Activated CD8-positive, alpha-beta memory T cell treated with anti-CD3 and anti-CD28 coated beads, Interleukin-2, amount 50 U/mL, for 4 hours (primary cell): ENCODE measurements around the gene FKTN.

Source experiments
- DNase-seq: peaks from one replicate; pipeline ENCODE4 v3.0.0-alpha.2; 2020

Gene FKTN

DNA sequence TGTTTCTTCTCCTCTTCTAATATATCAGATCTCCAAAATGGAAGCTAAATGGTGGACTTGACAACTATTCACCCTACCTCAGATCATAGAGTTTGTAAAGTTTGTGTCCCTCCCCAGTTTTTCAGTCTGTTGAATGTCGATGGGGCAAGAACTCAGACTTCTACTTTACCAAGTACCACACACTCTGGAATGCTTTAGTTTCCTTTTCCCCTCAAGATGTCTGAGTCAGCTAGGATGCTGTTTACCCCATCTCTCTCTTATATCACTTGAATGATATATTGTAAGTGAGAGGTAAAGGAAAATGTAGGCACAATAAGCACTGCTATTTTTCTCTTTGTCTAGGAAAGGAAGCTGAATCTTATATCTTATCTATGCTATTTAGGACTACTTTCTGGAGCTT lies 78.4 kb downstream of the FKTN start:
- no peak for DNase-seq

DNA sequence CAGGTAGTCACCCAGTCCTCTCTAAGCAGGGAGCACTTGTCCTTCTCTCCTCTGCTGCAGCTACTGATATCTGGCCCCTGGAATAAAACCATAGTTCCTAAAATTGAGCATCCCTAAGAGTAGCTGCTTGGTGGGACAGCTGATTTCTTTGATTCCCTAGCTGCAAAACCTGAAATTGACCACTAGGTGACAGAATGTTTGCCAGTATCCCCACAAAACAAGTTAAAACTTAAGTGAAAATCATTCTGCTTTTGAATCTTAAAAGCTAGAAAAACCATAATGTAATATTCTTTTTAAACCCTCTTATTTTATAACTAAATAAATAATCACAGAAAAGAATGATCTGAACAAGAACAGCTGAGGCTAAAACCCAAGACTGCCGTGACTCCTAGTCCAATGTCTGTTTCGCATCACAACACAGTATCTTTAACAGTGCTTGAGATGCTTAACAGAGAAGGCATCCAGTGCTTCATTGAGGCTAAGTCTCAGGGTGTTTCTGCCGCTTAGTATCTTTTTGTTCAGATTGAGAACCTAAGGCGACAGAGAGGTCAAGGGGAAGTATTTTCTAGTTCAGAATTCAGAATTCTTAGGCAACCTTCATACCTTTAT lies 80.0 kb downstream of the FKTN start:
- no peak for DNase-seq

DNA sequence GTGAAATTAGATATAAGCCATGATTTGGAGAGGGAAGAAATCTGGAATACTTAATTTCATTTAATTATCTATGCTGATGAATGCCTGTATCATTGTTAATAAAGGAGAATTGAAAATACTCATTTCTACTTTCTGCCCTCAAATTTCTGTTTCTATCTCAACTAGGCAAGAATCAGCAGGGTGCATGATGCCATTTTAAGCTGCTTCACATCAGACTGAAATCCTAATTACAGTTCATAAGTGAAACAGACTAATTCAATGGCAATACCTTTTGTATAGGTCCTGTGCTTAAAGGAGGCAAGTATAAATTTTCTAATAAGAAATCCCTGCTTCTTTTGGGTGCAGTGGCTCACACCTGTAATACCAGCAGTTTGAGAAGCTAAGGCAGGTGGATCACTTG lies 82.0 kb downstream of the FKTN start:
- DNase-seq: no peak

DNA sequence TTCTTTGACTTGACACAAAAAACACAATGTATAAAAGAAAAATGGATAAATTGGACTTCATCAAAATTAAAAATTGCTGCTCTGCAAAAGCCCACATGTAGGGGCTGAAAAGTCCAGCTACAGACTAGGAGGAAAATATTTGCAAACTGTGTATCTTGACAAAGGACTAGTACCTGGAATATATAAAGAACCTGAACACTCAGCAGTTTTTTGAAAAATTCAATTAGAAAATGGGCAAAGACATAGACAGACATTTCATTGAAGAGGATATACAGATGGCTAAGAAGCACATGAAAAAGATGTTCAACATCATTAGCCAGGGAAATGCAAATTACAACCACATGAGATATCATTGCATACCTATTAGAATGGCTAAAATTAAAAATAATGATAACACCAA lies 85.9 kb downstream of the FKTN start:
- DNase-seq: no peak

DNA sequence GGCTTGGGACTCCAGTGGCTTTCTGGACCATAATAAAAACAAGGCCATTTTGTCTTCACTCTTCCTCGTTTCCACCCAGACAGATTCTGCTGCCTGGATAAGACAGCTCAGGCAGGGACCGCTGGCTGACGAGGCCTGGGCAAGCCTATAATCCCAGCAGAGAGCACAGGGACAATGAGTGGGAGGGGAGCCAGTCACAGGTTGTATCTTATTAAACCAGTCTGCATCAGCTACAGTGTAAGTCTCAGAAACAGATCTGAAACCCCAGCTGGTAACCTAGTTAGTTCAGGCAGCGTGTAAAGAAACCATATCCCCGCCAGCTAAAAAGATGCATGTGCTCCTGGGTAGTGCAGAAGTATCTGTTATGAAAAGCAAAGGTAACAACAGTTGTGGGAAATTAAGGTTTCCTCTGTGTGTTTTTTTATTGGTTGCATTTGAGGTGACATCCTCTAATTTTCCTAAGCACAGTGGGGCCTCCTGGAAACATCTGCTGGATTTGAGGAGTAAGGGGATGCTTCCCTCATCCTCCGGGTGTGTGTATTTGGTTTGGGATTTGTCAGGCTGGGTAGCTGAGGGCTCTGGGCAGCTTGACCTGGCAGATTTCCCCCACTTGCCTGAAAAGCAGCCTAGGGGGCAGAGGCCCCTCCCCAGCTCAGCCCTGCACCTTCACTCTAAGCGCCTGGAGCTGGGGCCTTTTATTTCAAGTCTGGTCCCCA lies 89.1 kb downstream of the FKTN start:
- no peak for DNase-seq

DNA sequence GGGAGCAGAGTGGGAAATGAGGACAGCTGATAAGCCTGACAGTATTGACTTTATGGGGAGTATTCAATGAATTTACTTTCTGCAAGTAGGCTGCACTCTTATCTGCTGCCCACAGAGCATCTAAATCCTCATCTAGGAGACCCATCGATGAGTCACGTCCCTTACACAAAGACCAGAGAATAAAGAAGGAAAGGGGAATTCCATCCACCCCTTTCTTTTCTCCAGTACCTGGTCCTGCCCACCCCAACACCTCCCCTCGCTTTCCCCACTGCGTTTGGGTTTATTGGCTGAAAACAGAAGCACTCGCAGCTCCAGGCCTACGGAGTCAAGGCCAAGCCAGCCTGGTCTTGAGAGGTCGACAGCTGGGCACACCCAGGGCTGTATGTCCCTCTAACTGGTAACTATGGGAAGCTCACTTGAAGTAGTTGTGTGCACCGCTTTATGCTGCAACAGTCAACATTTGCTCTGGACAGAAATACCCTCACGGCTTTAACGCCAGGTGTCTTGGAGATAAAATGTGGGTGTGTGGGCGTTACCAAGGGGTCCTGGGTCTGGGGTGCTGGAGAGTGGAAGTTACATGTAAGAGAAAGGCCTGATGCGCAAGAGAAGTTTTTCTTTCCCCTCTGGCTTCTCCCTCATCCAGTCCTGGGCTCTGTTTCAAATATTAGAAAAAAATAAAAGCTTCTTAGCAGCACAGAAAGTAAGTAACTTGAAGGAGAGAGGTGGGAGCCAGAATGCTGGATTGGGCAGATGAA lies 89.8 kb downstream of the FKTN start:
- DNase-seq: no peak

DNA sequence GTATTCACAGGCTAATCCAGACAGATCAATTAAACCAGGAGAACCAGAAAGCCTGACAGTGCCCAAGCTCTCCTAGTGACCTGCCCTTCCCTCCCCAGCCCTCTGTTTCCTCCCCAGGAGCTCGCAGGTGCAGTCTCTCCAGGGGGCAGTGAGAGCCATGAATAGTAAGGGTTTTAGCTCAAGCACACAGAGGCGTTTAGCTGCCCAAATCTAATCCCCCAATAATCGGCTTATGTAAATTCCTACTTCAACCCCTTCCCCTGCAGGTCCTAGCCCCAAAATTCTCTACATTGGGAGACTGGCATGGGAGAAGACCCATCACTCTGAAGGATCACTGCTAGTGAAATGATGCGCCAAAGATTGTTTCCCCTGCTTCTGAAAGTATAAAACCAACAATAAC lies 93.9 kb downstream of the FKTN start:
- DNase-seq: no peak

DNA sequence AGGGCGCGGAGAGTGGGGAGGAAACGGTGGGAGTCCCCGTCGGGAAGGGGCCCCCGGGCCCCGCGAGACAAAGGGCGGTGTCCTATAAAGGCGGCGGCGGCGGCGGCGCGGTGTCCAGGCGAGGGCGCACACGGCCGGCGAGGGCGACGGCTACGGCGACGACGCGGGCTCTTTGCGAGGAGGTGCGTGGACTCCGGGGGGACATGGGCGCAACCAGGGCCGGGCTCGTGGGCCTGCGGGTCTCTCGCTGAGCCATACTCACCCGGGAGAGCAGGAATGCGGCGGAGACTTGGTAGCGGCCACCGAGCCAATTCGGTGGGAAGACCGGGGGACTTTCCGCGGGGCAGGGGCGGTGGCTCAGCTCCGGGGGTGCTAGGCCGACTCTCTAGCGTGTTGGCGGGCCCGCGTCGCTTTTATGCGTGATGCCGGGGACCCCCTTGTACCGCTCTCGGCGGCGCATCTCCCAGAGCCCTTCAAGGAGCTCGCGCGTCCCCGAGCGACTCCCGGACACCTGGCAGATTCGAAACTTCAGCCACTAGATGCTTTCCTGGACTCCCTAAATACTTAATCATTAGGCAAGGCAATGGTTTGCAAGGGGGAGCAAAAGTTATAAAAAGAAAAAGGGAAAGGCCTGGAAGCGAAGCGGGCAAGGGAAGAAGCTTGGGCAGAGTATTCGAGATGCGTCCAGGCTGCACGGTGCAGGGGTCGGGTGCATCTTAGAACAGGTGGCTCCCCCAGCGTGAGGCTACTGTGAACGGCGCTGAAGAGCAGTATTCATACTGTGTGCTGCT lies 98.4 kb downstream of the FKTN start:
- no peak for DNase-seq

DNA sequence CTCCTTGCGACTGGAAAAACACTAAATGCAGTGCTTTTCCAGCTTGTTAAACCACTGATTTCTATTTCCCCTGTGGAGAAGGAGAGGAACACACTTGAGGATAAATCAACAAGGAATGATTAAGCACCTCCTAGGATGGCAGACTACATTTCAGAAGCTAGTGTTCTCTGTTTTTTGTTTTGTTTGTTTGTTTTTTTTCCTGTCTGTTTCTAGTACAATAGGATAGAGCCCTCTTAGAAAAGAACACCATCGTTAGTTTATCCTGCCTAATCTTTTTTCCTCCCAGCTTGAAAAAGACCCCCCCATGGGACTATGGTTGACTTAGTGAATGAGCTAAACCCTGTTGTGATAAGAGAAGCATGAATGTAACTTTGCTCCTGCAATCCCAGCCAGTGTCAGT lies 100.4 kb downstream of the FKTN start:
- DNase-seq: no peak

DNA sequence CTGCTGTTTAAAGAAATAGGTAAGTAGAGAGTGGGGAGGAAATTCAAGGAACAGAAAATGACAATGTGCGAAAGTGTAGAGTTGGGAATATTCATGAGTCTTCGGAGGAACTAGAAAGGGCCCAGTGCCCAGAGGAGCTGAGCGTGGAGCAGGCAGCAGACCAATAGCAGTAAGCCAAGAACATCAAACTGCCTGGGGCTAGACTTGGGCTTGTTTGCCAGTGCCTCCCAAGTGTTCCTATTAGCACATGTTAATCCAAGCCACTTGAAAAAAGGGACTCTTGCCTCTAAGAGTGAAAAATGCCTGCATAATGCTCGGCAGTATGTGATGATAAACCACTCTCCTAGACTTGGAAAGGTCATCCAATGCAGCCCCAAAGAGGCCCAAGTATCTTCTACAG lies 103.1 kb downstream of the FKTN start:
- DNase-seq: no peak

DNA sequence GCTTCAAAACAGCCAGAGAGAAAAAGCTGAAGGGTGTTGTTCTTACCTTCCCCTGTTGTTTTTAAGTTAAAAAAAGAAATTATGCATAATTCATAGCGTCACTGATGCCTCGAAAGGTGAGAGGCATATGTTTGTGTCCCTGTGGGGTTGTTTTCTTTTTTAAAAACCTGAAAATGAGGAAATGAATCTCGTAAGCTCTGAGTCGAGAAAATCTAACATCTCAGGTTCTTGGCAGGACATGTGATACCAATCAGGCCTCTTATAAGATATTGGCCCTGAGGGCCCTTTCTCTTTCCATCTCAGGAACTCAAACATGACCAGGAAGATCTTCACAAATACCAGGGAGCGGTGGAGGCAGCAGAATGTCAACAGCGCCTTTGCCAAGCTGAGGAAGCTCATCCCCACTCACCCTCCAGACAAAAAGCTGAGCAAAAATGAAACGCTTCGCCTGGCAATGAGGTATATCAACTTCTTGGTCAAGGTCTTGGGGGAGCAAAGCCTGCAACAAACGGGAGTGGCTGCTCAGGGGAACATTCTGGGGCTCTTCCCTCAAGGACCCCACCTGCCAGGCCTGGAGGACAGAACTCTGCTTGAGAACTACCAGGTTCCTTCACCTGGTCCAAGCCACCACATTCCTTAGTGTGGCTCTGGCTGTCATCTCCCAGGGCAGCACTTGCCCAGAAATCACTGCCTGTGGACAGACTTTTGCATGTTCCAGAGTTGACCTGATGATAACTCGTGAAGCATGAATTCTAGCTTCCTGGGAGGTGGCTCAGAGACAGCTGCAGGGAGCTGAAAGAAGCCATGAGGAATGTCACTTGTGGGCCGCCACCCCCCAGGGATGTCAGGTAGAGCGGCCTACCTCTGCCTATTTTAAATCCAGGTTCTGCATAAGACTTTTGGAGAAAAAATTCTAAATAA lies 104.5 kb downstream of the FKTN start, which contains the start of gene TAL2:
TAL2 (plus strand) TSS at position 274 of the 921 bp plus-strand sequence; CDS start at position 314, 40 bp downstream.
- DNase-seq: no peak

DNA sequence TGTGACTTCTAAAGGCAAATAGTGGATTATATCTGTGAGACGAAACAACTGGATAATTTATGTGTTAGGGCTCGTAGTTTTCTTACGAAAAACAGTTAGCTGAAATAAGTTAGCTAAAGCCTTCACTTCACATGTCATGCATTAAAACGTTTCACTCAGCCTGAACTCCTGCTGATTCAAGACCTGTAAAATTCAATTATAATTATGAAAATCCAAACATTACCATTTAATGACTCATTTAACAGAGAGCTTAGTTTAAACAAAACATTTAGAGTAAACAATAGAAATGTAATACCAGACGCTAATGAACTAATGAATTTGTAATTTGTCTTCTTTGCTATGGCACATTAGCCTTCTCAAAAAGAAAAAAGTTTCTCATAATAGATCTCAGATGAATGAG lies 106.0 kb downstream of the FKTN start:
- no peak for DNase-seq

DNA sequence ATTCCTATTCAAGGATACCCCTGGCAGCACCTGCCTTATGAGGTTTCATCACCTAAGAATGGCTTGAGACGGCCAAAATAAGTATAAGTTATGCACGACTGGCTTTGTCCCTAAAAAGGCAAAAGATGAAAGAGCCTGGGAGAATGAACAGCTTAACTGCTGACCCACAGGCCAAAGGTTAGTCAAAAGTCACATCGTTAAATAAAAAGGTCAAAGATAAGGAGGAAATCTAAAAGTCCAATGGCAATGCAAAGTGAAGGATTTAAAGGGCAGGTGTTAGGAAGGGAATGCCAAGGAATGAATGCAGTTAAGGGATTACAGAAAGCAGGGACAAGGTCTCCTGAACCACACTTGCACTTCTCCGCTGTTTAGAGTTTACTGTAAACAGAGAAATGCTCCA lies 109.9 kb downstream of the FKTN start:
- no peak for DNase-seq

DNA sequence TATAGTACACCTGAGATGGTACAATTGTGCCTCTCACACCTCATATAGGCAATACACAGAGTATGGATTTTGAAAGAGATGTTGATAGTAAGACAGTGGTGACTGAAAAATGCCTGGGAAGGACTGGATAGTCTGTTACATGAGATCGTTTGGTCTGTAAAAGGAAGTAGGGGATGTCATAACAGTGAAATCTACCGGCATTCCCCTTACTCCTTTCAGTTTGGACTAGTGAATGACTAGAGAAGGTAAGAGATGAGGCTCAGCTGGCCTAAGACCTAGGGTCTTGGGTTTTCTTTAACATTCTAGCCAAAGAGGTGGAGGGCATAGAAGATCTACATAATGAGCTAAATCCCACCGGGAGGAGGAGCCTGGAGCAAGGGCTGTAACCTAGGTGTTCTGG lies 112.4 kb downstream of the FKTN start:
- no peak for DNase-seq

DNA sequence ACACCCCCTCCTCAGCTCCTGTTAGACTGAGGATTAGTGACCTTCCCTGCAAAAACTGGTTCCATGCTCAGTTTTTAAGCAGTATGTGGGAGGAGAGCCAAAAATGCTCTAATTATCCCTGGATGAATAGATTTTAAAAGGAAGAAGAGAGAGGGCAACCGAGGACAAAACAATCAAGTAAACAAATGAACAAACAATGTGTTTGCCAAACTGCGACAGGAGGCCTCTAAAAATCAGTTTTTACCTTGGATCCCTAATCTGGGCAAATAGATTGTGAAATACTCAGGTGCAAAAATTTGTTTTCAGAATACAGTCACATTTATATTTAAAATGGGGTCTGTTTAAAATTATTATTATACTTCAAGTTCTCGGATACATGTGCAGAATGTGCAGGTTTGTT lies 112.8 kb downstream of the FKTN start:
- no peak for DNase-seq

DNA sequence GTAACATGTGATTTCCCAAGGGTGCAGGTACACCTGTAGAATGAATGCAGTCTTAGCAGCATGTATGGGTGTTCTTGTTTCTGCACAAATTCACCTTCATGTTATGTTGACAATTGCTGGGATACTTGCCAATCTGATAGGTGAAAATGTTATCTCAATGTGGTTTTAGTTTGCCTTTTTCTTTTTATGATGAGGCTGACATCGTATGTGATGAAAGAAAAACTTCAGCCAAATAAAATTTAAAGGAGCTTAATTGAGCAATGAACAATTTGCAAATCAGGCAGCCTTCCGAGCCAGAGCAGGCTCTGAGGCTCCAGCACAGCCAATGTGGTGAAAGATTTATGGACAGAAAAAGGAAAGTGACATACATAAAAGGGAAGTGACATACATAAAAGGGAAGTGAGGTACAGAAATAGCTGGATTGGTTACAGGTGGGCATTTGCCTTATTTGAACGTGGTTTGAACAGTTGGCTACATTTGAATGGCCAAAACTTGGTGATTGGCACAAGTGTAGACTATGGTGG lies 114.8 kb downstream of the FKTN start:
- DNase-seq: no peak

DNA sequence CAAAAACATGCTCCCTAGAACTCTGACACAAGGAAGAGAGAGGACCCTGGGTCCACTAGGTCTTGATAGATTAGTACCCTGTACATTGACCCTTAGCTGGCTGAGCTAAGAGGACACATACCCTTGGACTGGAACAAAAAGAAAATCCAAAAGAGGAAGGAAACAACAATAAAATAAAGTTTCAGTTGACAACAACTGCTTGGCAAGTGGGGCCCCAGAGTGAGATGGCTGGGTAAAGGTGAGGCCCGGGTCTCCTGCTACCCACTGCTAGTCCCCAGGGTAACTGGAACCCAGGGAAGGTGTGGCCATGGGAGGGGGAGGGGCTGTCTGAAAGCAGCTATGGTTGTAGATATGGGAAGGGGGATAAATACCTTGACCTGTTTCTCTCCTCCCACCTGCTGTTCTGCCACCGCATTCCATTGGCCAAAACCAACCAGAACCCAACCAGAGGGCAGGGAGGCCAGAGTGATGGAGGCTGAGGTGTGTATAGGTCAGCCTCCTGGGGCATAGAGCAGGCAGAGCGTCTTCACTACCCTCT lies 116.0 kb downstream of the FKTN start:
- DNase-seq: no peak

DNA sequence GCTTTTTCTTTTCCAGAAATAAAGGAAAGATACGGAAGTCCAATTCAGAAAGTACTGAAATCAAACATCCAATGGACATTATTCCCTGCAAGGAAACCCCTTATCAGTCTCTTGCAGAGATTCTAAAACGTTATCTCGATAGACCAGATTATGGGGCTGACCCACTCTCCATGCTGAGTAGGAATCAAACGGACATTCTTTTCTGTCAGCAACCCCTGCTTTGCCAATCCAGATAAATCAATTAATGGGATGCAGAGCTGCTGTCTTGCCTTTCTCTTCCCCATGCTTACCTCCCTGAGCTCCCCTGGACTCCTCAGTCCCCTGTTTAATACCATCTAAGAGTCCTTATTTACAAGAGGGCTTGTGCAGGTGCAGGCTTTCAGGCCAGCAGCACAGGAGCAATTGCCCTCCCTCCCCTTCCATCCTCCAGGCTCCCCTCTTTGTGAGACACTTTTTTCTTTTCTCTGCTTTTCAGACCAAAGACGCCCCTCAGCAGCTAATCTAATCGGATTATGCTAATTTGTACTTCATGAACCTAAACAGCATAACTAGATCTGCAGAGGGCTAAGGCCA lies 118.5 kb downstream of the FKTN start:
- DNase-seq: no peak

DNA sequence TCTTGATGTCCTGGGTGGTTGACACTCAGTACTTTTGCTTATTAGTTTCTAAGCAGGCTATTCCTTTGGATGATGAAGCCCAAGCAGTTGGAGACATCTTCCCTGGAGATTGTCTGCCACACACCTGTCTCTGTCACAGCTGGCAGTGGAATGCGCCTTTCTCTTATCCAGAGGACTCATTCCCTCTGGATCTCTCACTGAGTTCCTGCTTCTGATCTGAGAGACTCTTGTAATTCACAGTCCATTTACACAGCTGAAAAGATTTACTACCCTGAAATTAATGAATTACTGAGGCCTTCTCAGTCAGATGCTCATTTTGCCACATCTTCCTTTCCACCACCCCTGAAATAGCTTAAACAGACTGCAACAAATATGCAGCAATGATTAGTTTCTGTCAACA lies 120.2 kb downstream of the FKTN start:
- no peak for DNase-seq

DNA sequence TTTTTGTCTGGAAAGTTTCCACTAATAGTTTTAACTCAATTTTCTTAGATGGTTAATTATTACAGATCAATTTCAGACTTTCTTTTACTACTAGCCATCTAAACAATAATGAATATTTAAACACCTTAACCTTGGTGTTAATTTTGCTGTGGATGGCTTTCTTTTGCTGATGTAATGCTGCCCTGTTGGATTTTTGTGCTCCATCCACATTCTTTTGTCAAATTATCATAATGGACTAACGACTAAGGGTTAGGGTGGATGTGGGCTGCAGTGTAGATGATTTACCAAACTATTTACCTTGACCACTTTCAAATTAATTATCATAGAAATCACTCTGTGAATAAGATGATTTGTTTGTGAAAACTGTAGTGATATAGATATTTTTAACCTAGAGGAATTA lies 120.8 kb downstream of the FKTN start:
- DNase-seq: no peak
